Stimulated activated CD4-positive, alpha-beta T cell treated with anti-CD3 and anti-CD28 coated beads, Interleukin-4, amount 100 ng/mL, for 4 hours (primary cell): Measurements from ENCODE around the gene TTC7B.

Source experiments
- DNase-seq, 2 experiments: peaks; one replicate each; pipeline ENCODE4 v3.0.0-alpha.2; 2020

TTC7B gene

DNA sequence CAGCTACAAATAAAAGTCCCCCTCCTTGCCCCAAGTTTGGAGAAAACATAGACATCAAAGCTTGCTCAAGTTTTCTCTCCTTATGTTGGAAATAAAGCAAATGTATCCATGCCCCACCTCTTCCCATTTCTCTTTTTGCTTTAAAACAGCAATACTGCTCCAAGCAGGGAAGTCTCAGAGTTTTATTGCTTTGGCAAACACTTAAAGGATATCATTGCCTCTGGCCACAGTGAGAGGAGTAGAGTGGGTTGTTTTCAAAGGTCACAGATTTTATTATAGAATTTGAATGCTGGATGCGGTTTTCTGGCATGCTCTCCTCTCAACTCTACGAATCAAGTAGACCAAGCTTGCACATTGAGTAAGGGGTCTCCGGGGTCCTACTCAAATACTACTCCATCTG lies 149.7 kb downstream of the TTC7B start:
- DNase-seq = no peak

DNA sequence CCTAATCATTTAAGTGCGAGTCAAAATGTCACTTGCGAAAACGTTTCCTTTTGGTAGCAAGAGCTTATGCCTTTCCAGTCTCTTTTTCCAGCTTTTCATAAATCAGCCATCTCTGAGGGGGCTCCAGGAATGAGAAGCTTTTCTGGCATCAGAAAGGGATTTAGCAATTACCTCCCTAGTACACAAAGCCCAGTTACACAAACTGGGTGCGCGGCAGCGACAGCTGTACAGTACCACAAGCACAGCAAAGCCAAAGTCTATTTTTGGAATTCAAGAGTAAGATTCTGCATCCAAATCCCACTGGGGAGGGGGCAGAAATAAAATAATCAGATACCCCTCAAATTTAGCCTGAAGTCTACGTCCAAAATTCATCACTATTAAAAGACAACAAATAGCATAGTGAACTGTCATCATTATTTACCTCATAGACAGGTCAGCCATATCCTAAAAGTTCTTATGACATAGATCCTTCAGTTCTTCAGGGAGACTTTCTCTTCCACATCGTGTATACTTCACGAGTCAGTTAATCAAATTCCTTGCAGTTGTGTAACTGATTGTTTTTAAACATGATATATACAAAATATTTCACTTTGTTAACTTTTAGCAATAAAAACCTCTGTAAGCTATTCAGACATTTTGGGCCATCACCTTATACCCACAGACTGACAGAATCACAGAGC lies 150.8 kb downstream of the TTC7B start:
- DNase-seq = no peak

DNA sequence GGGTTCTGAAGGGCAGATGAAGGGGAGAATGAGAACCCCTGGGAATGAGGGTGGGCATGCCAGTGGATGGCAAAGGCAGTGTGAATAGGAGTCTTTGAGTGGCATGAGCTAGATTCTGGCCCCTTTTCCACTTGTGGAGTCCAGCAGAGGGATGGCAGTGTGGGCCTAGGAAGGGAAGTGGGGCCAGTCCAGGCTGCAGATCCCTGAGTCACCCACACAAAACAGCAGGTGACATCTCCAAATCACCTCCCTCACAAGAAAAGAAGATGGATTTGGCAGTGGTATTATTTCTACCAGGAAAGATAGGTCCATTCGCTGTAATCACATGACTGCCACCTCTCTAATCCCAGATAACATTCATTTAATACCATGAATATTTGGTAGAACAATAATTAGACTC lies 151.3 kb downstream of the TTC7B start:
- no peak for DNase-seq

DNA sequence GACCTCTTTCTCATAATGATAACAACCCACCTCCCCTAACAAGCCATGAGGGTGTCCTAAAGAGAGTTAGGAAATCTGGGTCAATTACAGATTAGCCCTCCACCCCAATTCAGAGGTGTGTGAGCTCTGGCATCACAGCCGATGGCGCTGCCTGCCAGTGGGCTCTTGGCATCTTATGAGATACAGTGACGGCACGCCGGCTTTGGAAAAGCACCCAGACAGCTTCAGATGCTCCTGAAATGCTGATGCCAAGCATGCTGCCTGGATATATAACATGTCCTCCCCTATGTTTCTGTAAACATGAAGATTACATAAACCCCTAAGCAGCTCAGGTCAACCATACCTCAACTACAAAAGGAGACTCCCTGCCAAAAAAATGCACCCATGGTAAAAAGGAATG lies 152.6 kb downstream of the TTC7B start:
- no peak for DNase-seq

DNA sequence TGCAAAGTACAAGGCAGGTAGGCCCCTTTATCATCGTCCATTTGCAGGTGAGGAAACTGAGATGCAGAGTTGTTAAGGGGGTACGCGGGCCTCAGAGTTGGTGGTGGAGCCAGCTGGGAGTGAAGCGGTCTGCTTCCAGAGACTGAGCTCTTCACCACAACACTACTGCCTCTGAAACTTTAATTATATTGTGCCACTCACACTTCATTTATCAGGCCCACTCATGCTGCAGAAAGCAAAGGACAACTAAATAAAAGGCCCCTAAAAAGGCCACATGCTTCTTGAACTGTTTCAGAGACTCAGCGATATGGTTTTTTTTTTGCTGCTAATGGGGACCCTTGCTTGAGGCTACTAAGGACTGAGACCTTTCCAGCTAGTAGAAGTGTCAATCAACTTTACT lies 153.1 kb downstream of the TTC7B start:
- no peak for DNase-seq

DNA sequence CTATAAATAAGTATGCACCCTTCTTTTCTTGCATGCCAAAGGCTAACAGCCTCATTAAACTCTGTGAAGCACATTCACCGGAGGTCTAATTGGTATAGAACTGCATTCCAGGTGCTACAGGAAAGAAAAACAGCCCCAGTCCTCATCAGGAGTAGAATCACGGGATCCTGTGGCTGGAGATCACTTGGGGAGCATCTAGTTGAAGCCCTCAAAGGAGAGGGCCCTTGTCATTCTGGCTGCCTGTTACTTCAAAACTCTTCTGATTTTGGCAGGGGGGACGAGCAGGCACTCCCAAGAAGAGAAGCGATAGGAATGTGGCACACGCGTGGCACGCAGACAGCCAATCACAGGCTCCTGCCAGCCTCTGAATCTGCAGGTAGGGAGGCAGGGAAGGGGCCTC lies 154.4 kb downstream of the TTC7B start:
- no peak for DNase-seq

DNA sequence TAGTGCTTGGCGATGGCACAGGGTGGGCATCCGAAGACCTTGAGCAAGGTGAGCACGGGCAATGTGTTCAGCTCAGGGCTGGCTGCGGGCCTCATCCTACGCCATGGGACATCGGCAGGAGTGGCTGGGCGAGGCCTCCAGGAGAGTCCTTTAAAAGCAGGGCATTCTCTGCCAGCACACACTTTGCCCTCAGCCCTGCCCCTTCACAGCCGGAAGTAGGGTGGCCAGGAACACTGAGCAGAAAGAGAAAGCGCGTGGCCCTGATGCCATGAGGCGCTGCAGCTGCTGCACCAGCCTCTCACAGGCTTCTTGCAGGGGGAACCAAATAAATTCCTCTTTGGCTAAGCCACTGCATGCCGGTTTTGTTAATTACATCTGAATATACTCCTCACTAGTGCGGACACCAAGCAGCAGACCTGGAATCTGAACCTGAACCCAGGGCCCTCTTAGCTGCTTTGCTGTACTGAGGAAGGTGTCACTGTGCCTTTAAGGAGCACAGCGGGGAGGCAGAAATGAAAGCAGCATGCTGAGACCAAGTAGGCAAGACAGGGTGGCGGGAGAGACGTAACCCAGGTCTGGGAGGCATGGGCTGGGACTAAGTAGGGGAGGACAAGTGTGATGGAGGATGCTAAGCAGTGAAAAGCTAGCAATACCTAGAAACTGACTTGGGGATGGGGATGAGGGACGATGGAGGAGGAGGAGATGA lies 155.2 kb downstream of the TTC7B start:
- DNase-seq = no peak

DNA sequence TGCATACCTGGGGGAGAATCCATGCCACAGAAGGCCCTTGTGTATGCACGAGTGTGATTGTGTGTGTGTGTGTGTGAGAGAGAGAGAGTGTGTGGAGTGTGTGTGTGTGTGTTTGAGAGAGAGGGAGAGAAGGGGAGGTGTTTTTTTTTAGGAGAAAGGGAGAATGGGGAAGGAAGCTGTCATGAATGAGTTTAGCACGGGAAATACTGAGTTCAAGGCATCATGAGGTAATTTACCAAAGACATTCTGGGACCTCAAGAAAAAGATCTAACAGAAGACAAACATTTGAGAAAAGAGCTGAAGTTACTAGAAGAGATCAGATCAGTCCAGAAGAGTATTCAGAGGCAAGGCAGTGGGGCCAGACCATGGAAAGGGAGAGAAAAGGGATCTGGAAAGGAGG lies 157.1 kb downstream of the TTC7B start:
- DNase-seq = no peak

DNA sequence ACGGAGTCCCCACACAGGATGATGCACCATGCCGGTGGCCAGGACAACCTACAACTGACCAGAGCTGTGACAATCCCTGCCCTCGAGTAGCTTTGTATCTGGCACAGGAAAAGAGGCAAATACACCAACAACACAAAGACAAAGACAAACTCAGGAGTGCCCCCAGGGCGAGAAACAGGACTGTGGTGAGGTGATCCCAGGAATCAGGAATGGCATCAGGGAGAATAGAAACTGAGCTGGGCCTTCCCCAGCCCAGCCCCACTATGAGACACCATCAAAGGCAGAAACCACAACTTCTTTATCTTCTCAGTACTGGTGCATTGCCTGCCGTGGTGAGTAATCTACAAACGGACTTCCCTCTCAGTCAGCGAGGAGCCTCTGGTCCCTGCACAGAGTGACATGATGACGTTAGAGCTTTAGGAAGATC lies 157.7 kb downstream of the TTC7B start:
- peak in 1 of 2 experiments; percentile 13 for DNase-seq

DNA sequence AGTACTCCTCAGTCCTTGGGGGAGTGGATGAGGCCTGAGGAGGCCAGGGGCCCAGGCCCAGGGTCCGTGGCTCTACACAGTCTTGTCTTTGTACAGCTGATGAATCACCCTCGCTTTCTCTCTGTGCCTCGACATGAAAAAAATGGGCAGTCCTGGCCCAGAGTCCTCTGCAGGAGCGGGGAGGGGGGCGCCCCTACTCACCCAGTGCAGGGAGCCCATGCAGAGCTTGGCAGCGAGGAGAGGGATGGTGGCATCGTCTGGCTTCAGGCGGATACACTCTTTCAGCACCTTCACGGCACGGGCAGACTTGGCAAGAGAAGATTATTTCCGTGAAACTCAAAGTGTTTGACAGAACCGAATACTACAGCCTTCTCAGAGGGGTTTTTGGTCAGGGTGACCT lies 159.3 kb downstream of the TTC7B start:
- DNase-seq = no peak

DNA sequence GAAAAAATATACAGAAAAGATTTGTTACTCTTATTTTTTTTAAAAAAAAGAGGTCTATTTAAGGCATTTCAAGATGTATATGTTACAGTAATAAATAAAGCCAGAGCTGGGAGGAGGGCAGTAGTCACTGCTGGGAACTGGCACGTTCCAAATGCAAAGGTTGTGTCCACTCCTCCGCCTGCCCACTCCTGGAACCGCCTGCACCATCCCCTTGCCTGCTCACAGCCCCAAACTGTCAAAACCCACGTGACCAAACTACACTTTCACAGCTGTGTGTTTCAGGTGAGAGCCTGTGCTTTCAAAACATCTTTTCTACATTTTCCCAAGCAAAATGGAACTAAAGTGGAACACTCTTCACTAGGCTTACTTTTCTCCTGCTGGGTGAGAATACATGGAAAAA lies 160.4 kb downstream of the TTC7B start:
- no peak for DNase-seq

DNA sequence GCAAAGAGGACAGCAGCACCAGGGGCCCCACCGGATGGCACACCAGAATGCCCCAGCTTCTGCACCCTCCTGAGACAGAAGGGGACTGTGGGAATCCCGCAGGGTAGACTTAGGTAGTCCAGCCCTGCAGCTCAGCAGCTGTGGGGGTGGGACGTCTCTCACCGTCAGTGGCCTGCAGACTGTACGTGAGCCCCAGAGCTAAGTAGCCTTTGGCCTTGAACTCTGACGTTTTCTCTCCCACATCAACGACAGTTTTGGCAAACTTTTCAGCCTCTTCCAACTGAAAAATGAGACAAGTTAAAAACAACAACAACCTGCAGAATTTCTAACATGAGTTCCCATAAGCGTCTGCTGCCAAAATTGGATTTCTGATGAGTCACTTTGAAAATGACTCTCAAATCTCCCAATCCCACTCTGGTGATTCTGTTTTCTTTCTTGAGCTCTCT lies 161.4 kb downstream of the TTC7B start:
- no peak for DNase-seq

DNA sequence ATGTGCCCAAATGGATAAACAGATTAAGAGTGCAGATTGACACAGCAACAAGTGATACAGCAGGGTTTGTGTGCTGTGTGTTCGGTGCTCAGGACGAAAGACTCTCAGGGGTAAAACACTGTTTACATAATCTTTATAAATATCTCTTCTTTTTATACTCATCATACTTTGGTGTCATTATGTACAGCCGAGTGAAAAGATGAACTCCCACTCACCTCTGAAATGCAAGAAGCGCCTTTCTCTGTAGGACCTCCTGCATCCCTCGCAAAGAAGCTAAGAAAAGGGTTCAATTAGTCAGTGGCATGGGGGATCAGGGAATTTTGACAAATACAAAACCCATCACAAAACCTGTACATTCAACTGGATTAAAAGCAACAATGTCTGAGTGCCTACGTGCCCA lies 163.6 kb downstream of the TTC7B start:
- DNase-seq = no peak

DNA sequence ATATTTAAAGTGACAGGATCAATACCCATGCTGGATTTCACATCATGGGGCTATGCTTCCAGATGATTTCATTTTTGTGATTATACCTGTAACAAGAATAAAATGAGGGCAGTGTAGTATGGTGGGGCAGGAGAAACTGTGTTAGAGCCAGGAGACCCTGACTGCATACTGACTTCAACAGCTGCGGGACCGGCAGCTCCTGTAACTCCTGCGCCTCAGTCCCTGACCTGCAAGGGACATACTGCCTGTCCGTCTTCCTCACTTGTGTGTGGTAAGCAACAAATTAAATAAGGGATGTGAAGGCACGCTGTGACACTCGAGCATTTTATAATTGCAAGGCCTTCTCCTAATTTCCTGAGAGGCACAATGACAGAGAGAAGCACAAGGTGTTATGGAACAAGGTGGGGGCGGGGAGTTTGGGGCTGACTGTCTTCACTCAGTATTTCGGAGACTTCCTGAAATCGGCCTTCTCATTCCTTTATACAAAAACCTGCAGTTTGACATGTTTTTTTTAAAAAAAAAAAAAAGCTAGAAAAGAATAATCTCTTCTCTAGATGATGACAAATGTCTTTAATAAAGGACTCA lies 164.2 kb downstream of the TTC7B start:
- DNase-seq = no peak

DNA sequence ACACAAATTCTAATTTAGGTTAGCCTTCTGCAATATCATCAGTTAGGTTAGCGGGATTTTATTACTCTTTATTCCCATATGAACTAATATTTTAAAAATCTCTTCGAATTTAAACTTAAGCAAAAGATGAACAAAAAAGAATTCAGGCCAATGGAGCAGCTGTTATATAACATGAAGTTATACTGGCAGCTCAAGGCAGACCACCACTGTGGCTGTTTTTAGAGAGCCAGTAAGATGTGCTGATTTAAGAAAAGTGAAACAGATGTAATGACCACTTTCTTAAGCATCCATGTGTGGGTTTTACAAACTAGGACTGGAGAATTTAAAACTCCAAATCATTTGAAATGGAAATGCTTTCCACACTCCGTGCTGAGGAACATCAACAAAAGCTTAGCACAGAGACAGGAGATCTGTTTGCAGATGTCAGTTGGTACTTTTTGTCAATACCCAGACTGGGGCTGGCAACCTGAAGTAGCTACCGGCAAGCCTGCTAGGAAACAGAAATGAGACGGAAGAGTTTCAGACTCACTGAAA lies 164.9 kb downstream of the TTC7B start:
- no peak for DNase-seq

DNA sequence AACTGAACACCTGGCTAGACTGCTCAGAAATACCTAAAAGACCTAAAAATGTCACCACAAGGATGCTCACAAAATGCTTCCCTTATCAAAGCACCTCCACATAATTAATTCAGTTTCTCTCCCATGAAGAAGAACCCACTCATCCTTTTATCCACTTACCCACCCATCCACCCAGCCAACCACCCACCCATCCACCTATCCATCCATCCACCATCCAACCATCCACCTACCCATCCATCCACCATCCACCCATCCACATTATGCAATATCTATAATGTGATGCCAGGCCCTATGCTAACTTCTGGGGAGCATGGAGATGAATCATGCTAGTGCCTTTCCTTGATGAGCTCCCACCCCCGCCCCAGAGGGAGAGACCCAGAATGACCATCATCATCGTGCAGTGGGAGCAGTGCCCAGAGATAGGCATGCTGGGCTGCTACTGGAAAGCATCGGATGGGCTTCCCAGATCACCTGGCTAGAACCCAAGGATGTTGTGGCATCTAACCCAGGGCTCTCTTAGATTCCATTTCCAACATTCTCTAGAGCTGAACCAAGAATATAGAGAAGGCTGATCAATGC lies 166.6 kb downstream of the TTC7B start:
- no peak for DNase-seq

DNA sequence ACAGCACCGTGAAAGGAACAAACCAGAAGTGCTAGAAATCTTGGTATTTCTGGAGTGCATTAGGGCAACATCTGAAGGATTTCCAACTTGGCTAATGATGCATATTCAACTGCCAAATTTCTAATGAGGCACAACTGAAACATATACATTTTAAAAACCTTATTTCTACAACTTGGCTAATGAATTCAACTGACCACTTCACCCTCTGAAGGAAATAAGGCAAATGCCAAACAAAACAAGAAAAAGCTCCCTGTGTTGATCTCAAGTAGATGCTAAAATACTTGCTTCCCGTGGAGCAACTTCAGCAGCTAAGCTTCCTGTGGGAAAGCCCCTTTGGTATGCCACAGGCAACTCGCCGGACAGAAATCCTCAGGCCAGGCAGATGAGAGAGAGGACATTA lies 167.1 kb downstream of the TTC7B start:
- no peak for DNase-seq

DNA sequence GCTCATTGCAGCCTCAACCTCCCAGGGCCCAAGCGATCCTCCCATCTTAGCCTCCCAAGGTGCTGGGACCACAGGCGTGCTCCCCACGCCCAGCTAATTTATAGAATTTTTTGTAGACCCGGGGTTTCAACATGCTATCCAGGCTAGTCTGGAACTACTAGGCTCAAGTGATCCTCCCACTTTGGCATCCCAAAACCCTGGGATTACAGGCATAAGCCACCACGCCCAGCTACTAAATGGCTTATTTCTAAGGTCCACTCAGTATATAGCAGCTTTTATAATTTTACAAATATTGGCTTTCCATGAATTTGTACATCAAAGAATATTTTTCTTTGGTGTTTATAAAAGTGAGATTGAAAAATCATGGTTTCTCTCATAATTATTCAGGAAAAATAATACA lies 167.8 kb downstream of the TTC7B start:
- no peak for DNase-seq

DNA sequence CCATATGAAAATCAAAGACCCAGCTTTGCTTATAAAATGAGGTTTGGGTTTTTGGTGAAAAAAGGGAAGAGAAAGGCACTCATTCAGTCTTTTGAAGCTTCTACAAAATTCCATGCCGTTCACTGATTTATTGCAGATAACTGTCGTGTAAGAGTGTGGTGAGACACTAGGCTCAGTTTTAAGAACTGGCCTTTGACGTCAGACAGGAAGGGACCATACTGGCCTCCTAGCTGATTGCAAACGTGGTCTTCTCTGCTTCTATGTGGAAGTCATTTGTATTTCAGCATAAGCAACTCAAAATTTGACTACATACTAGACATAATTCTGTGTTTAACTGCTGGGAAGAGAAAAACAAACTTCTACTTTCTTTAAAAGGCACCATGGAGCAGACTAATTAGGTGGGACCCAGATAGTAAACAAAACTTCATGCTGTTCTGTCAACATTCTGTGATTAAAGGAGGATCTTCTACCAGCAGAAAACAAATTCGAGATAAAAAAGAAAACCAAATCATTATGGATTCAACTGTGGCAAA lies 168.7 kb downstream of the TTC7B start:
- DNase-seq = no peak

DNA sequence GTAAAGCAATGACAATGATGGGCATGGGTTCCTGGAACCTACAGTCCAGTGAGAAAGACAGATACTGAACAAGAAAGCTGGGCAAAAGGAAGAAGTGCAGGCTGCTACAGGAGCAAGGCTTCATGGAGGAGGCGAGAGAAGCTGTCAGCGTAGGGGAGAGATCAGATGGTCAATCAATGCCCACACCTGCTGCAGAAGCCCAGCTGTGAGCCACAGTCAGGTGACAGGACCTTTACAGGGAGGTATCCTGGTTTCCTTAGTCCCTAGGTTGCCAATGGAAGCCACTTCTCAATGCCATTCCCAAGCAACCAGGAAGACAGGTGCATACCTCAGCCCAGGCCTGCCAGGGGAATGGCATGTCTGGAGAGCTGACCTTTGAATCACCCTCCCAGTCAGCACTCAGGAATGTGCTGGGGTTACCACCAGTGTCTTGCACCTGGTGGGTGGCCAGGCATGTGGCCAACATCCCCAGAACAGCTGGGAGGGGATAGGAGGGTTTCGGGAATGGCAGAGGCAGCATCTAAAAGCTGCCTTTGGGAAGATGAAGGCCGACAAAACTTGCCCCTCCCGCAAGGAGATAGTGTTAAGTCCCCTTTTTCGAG lies 170.3 kb downstream of the TTC7B start:
- DNase-seq = no peak

DNA sequence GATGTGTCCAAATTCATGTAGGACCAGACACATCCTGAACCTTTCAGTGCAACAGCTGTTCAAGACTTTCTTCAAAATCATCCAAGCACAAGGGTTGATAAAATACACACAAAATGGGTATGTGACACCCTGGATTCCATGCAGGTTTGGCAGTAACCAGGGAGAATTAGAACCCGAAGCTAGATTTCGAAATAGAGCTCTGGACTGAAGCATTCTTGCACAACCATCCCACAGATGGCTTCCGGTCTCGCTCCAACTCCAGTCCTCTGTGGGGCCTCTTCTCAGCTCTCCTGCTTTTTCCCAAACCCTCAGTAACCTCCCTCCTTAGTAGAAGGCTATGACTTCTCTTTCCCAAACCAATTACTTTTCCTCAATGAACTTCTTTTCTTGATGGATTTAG lies 171.3 kb downstream of the TTC7B start:
- no peak for DNase-seq

DNA sequence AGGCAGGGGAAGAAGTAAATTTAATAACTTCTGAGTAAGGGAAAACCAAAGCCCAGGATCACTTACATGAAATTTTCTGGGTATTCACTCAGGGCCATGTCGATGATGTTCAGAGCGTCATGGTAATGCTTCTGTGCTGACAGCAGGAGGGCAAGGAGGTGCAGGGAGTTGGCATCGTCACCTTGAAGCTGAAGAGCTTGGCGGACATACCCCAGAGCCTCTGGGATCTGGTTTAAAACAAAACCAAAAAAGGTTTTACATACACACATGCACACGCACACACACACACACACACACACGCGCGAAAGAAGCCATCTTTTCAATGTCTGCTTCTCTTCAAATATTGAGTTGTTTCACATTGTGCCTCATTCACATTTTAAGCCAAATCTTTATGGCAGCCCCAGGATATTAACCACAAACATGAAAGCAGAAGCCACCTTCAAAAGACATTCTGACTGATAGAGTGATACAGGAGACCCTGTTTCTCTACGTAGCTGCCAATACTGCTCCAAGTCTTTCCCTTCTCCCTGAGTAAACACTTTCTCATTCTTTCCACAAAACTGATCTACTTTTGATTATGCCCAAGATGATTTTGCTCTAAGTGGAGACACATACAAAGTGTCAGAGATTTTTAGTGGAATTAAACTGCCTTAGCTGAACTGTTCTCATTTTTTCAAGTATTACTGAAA lies 172.1 kb downstream of the TTC7B start:
- DNase-seq = no peak
